Ovary (tissue), 9 donors: ENCODE measurements around the gene FGF12. TPM values are rescaled to one million over a fixed set of nuclear protein-coding genes. Genes with fewer than 3 reads are reported as not detected.

Experiments used
- DNase-seq, 5 donors: peaks; one replicate each; pipeline ENCODE4 v3.0.0-alpha.2; 2019 to 2020
- H3K27ac ChIP-seq, 2 donors: fragments of 200-600 bp; one replicate each; pipeline versions ENCODE4 v1.5.1 to v1.8.0; 2019 to 2022
- H3K27me3 ChIP-seq: fragments of 200-600 bp; one replicate; pipeline ENCODE4 v1.8.0; 2022
- H3K36me3 ChIP-seq: fragments of 200-600 bp; sonication (generic); one replicate; pipeline ENCODE4 v1.5.1; 2019
- H3K4me1 ChIP-seq: one replicate; pipeline ENCODE4 v1.8.1; 2013; ENCODE audit warnings: mild to moderate bottlenecking, moderate library complexity; ENCODE audit not compliant: insufficient read depth
- H3K4me3 ChIP-seq: fragments of 200-600 bp; sonication (generic); one replicate; pipeline ENCODE4 v1.5.1; 2017
- H3K9me3 ChIP-seq, 2 donors: fragments of 200-600 bp in 1 of 2; sonication (generic) in 1 of 2; one replicate each; pipeline versions ENCODE4 v1.5.1 to v1.8.1; 2013 to 2019; ENCODE audit warnings: mild to moderate bottlenecking in 1 of 2, moderate library complexity in 1 of 2
- EP300 ChIP-seq: sonication (generic); formaldehyde crosslinking; IDR thresholded peaks from one replicate; pipeline ENCODE4 v1.6.1; 2017; ENCODE audit warnings: antibody characterized with exemption
- POLR2A ChIP-seq: fragments of 450-650 bp; IDR thresholded peaks from one replicate; pipeline ENCODE4 v1.6.1; 2017; ENCODE audit warnings: antibody characterized with exemption, mild to moderate bottlenecking, moderate library complexity
- WGBS, 3 donors: extraction: QIAGEN DNeasy Blood & Tissue Kit in 1 of 3; methylation state at CpG; one replicate each; pipeline versions ENCODE4 v1.1.5 to v1.1.7; 2013 to 2017; 5-methylcytosine and 5-hydroxymethylcytosine counted together
- intact Hi-C, 4 donors: fragments of 100-400 bp; cut with DNase I; formaldehyde crosslinking; loops; one replicate each; pipeline versions ENCODE4 v1.11.0 to v1.15.1; 2022 to 2023
- polyA plus RNA-seq, 2 donors: library from polyadenylated mRNA; stranded (reverse); fragments of 200-250 nt in 1 of 2; fragments of 350-450 nt in 1 of 2; fragmentation: Illumina TruSeq in 1 of 2; extraction: RNeasy Lipid Tissue Mini Kit (QIAGEN cat#74804) in 1 of 2; gene quantifications; one replicate each; pipeline ENCODE4 v1.2.3, GENCODE V29; 2013 to 2014
- total RNA-seq, 7 donors: library from RNA; depleted of rRNA in 2 of 7; stranded (reverse); fragments of >200 nt in 2 of 7; fragmentation: NEBNext Ultra II Directional in 3 of 7; extraction: Animal tissue kit (Norgen Biotek cat#: 25700) in 3 of 7; gene quantifications; one replicate each; pipeline versions ENCODE4 v1.1.0 to v1.2.4, GENCODE V29; 2016 to 2023
- TF ChIP-seq, protein P1 (sequence below), 3 donors: fragments of 450-650 bp in 2 of 3; fragments of 200-600 bp in 1 of 3; IDR thresholded peaks; one replicate each; pipeline versions ENCODE4 v1.5.1 to v1.8.0; 2016 to 2022; ENCODE audit warnings: antibody characterized with exemption in 3 of 3, mild to moderate bottlenecking in 1 of 3
- donor health status: DM: no; HTN: no; CAD: no; lungs with moderate emphysema.
- donor health status: DM: no; HTN: no; CAD: no.
- donor health status: Bipolar disorder and iron deficiency.
- donor health status: DM: yes; HTN: yes; CAD: no.
- donor health status: DM: no; HTN: no; CAD: no.
- donor health status: DM: yes; HTN: yes; CAD: no.

The FGF12 gene
- total and polyA plus RNA-seq, 9 donors, result 0.24 to 4.0 (median 1.7) TPM

DNA sequence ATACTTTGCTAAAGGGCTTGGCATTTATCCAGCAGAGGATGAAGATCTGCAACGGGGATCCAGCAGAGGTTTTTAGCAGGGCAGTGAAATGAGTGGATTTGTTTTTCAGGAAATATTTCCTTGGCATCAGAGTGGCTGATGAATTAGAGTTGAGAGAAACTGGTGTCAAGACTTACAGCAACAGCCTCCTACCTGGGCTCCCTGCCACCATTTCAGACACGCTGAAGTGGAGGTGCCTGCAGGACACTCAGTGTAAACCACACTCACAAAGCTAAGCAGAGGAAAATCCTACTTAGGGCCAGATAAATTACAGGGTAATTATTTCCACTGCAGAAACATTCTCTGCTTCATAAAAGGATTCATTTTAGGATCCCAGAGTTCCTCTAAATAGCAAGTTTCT, 519.7 kb downstream of the FGF12 start:
- Histone ChIP-seq H3K4me3 (no peak overlapping the region), H3K9me3 (no peaks in the 10 kb centered on the region), H3K27me3 (no peaks in the 10 kb centered on the region), H3K4me1 (peaks cover 2% of the 10 kb centered on the region), H3K27ac (no peak overlapping the region), H3K36me3 (no peaks in the 10 kb centered on the region)
- 16 to 18% (median 16%) methylated on average over 2 of the region's 2 CpGs for WGBS, 3 donors
- no peak for DNase-seq
- TF ChIP-seq EP300, result no peak
- TF ChIP-seq, protein P1, sequence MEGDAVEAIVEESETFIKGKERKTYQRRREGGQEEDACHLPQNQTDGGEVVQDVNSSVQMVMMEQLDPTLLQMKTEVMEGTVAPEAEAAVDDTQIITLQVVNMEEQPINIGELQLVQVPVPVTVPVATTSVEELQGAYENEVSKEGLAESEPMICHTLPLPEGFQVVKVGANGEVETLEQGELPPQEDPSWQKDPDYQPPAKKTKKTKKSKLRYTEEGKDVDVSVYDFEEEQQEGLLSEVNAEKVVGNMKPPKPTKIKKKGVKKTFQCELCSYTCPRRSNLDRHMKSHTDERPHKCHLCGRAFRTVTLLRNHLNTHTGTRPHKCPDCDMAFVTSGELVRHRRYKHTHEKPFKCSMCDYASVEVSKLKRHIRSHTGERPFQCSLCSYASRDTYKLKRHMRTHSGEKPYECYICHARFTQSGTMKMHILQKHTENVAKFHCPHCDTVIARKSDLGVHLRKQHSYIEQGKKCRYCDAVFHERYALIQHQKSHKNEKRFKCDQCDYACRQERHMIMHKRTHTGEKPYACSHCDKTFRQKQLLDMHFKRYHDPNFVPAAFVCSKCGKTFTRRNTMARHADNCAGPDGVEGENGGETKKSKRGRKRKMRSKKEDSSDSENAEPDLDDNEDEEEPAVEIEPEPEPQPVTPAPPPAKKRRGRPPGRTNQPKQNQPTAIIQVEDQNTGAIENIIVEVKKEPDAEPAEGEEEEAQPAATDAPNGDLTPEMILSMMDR (IDR thresholded peaks at IDR 0.05), result no peak
- TF ChIP-seq POLR2A, result no peak
- intact Hi-C loops, result no loop called here

DNA sequence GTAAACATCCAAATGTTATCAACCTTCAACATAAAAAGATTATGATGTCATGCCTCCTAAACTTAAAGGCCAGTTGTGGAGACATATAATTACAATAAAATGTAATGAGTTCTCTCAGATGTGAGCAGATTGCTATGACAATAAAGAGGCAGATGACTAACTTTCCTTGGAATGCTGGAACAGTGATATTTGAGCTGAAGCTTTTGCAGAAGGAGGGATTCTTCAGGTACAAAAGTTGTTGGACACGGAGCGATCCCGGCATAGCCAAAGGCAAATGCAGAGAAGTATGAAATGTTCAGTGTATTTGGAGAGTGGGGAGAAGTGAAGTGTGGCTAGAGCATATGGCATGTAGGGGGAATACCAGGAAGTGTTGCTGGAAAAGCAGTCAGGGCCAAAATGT, 520.1 kb downstream of the FGF12 start:
- no peaks in the 10 kb centered on the region for H3K36me3 ChIP-seq
- no peak overlapping the region for H3K27ac ChIP-seq
- TF ChIP-seq, protein P1 (IDR thresholded peaks at IDR 0.05), result no peak
- TF ChIP-seq EP300 (no peak), POLR2A (no peak)
- H3K9me3 ChIP-seq, result no peaks in the 10 kb centered on the region
- 88 to 96% (median 95%) methylated on average over 3 of the region's 3 CpGs for WGBS, 3 donors
- H3K4me1 ChIP-seq, result peaks cover 2% of the 10 kb centered on the region
- no peak overlapping the region for H3K4me3 ChIP-seq
- intact Hi-C loops, result no loop called here
- no peak for DNase-seq
- no peaks in the 10 kb centered on the region for H3K27me3 ChIP-seq

DNA sequence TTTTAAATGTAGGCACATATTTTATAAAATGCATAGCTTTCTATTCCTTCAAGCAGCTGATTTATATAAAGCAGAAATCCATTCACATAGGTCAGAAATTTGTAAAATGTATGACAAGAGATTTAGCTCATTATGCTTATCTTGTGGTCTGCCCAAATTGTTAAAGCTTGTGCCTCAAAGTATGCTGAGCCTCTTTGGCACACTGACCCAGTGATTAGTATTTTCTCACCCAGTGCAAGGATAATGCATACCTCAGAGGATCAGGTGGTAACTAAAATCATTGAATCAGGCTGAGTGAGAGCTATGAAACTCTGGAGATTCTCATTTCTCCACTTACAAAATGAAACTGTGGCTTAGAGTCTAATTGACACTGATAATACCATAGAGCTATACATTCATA, 533.3 kb downstream of the FGF12 start:
- no peaks in the 10 kb centered on the region for H3K36me3 ChIP-seq
- no peaks in the 10 kb centered on the region for H3K27me3 ChIP-seq
- DNase-seq, result no peak
- no peaks in the 10 kb centered on the region for H3K9me3 ChIP-seq
- TF ChIP-seq POLR2A, result no peak
- TF ChIP-seq EP300, result no peak
- TF ChIP-seq, protein P1 (IDR thresholded peaks at IDR 0.05), result no peak
- intact Hi-C loops, result no loop called here
- H3K4me1 ChIP-seq, result no peaks in the 10 kb centered on the region
- no peak overlapping the region for H3K4me3 ChIP-seq
- H3K27ac ChIP-seq, result no peak overlapping the region

DNA sequence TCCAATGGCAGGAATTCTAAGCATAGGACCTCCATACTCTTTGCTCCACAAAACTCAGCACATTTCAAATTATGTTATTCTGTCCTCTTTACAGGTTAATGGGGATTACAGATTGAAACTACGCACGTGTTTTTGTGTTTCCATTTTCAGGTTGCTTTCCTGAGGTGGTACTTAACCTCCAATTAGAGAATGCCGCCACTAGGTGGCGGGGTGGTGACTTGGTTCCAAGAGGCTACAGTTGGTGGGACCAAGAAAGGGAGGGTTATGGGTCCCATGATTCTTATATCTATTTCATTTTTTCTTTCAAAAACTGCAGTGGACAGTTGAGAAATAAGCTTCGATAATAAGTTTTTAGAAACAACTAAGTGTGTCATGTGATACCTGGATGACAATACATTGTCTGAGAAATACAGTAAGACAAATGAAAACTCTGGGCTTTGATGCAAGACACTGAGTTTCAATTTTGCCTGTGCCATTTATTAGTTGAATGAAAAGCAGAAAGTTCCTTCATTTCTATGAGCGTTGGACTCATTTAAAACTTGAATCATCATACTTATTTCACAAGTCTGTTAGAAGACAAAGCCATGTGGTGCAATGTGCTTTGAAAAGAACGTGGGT, 539.0 kb downstream of the FGF12 start:
- H3K27me3 ChIP-seq, result no peaks in the 10 kb centered on the region

More for the DNA sequence above, 539.0 kb downstream of the FGF12 start:
- no peak overlapping the region for H3K27ac ChIP-seq
- no peak for TF ChIP-seq EP300
- TF ChIP-seq, protein P1 (IDR thresholded peaks at IDR 0.05), result no peak
- no peak for TF ChIP-seq POLR2A
- WGBS, 3 donors, result 49 to 63% (median 51%) methylated on average over 7 of the region's 7 CpGs
- H3K4me3 ChIP-seq, result no peak overlapping the region
- H3K36me3 ChIP-seq, result no peaks in the 10 kb centered on the region
- no peaks in the 10 kb centered on the region for H3K4me1 ChIP-seq
- no peak for DNase-seq
- intact Hi-C loops, result no loop called here
- H3K9me3 ChIP-seq, result no peaks in the 10 kb centered on the region
